Colonic mucosa (tissue), 4 donors: Measurements from ENCODE around the gene RNF5. TPM values are rescaled to one million over a fixed set of nuclear protein-coding genes. Genes with fewer than 3 reads are reported as not detected.
"Not testable (repeated sequence)": the region's sequence is repeated elsewhere in the genome, so short reads cannot be mapped to it uniquely, and the experiment has no call there.

Experiments
- DNase-seq: peaks from one replicate; pipeline ENCODE4 v3.0.0-alpha.2; 2020
- H3K27ac ChIP-seq: fragments of 200-600 bp; one replicate; pipeline ENCODE4 v1.8.0; 2021
- H3K27me3 ChIP-seq: fragments of 200-600 bp; one replicate; pipeline ENCODE4 v1.8.0; 2021
- H3K36me3 ChIP-seq: fragments of 200-600 bp; one replicate; pipeline ENCODE4 v1.8.0; 2021
- H3K4me1 ChIP-seq: fragments of 200-600 bp; one replicate; pipeline ENCODE4 v1.8.0; 2021; ENCODE audit warnings: mild to moderate bottlenecking
- H3K4me3 ChIP-seq: fragments of 200-600 bp; one replicate; pipeline ENCODE4 v1.8.0; 2021
- H3K9ac ChIP-seq, 2 donors: one replicate each; pipeline ENCODE4 v1.7.0; 2013; ENCODE audit warnings: control low read depth in 2 of 2, low read depth in 2 of 2, low read length in 2 of 2
- H3K9me3 ChIP-seq: fragments of 200-600 bp; one replicate; pipeline ENCODE4 v1.8.0; 2021
- intact Hi-C: fragments of 100-400 bp; cut with DNase I; formaldehyde crosslinking; loops from one replicate; pipeline ENCODE4 v1.14.1; 2022
- total RNA-seq, 2 donors: library from RNA; stranded (reverse); fragmentation: NEBNext Ultra II Directional in 1 of 2; extraction: Animal tissue kit (Norgen Biotek cat#: 25700) in 1 of 2; gene quantifications; one replicate each; pipeline ENCODE4 v1.2.1, GENCODE V29; 2021
- TF ChIP-seq, protein P1 (sequence below): fragments of 200-600 bp; IDR thresholded peaks from one replicate; pipeline ENCODE4 v1.8.0; 2022; ENCODE audit warnings: antibody characterized with exemption, mild to moderate bottlenecking
- donor health status: healthy.
- donor health status: DM: no; HTN: no; CAD: no.
- donor health status: DM: no; HTN: no; CAD: no.

RNF5 gene
- total RNA-seq, 2 donors from 2014 or later = 75.8 to 87.4 TPM

DNA sequence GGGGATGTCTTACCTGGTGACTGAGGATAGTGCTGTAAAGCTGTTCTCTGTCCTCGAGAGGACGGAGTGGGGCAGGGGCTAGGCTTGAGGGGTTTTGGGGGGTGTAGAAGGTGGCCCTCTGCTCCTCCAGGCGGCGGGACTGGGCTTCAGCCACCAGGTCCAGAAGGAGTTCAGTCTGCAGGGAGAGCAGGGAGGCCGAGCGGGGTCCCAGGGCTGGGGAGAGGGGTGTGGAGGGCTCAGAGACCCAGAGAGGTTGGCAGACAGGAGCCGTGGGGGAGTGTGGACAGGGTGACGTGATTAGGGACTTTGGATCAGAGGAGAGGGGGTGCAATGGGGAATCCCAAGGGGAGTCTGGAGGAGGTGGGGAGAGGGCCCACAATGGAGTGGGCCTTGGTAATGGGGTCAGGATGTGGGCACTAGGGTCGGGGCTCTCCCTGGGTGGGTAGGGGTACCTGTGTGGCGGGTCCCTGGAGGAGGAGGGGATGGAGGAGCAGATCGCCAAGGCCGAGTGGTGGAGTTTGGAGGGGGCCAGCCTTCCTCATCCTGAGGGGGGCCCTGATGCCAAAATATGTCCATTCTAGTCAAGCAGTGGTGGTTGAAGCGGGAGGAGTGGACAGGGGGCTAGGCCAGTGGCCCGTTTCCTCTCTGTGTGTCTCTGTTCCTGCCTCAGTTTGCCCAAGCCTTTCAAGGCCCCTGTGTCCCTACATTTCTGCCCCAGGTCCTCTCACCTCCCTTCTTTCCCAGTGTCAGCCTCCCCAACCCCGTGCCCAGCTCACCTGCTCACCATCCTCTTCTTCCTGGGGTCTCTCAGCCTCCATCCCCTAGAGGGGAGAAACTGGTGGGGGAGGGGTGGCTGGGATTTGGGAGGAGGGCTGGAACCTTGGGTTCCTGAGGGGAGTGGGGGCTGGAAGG is 13.7 kb downstream of the RNF5 start:
- Histone ChIP-seq H3K9me3 (no peaks in the 10 kb centered on the region), H3K4me3 (peak overlapping the region; percentile 23), H3K27ac (peak overlapping the region; percentile 82), H3K9ac (peak overlapping the region; percentile 85 to 91), H3K4me1 (peaks cover 2% of the 10 kb centered on the region), H3K27me3 (no peaks in the 10 kb centered on the region), H3K36me3 (no peaks in the 10 kb centered on the region)
- intact Hi-C loops = no loop called here
- TF ChIP-seq, protein P1, sequence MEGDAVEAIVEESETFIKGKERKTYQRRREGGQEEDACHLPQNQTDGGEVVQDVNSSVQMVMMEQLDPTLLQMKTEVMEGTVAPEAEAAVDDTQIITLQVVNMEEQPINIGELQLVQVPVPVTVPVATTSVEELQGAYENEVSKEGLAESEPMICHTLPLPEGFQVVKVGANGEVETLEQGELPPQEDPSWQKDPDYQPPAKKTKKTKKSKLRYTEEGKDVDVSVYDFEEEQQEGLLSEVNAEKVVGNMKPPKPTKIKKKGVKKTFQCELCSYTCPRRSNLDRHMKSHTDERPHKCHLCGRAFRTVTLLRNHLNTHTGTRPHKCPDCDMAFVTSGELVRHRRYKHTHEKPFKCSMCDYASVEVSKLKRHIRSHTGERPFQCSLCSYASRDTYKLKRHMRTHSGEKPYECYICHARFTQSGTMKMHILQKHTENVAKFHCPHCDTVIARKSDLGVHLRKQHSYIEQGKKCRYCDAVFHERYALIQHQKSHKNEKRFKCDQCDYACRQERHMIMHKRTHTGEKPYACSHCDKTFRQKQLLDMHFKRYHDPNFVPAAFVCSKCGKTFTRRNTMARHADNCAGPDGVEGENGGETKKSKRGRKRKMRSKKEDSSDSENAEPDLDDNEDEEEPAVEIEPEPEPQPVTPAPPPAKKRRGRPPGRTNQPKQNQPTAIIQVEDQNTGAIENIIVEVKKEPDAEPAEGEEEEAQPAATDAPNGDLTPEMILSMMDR = no peak
- no peak for DNase-seq

DNA sequence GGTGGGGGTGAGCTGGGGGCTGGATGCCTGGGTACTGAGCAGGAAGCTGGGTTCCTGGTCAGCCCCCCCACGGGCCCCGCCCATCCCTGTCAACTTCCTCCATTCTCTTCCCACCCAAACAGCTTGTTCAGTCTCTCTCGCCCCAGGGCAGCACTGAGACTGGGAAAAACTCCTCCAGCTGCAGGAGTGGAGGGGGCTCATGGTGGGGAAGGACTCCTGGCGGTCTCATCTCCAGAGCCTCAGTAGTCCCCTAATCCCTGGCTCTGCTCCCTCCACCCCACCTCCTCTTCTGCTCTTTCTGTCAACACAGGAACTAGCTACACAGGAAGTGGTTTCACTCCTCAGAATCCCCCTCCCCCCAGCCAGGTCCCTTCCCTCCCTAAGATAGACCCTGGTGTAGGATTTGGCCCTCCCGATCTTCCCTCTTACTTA is 14.4 kb downstream of the RNF5 start, which contains the start of gene GPSM3:
TSS of gene GPSM3 (minus strand) at position 36 of the 432 bp plus-strand sequence. CDS start 130 bp downstream, outside the sequence.
- intact Hi-C loops = no loop called here
- TF ChIP-seq, protein P1 = no peak
- DNase-seq = peak; percentile 69
- peaks cover 2% of the 10 kb centered on the region for H3K4me1 ChIP-seq
- no peaks in the 10 kb centered on the region for H3K9me3 ChIP-seq
- peak within 1 kb of the TSS; percentile 85 to 91 for H3K9ac ChIP-seq
- H3K27ac ChIP-seq = peak within 1 kb of the TSS; percentile 82
- H3K4me3 ChIP-seq = peak within 1 kb of the TSS; percentile 23
- H3K36me3 ChIP-seq = no peaks in the 10 kb centered on the region
- H3K27me3 ChIP-seq = no peaks in the 10 kb centered on the region

DNA sequence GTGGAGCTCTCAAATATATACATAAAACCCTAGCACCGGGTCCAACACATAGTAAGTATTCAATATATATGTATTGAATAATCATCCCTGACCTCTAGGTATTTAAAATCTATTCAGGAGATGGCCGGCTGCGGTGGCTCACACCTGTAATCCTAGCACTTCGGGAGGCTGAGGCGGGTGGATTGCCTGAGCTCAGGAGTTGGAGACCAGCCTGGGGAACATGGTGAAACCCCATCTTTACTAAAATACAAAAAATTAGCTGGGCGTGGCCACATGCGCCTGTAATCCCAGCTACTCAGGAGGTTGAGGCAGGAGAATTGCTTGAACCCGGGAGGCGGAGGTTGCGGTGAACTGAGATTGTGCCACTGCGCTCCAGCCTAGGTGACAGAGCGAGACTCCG is 14.9 kb downstream of the RNF5 start:
- H3K9me3 ChIP-seq, intact Hi-C loops, H3K27me3 ChIP-seq, H3K36me3 ChIP-seq, H3K4me1 ChIP-seq, DNase-seq: not testable (repeated sequence)
- peak overlapping the region; percentile 23 for H3K4me3 ChIP-seq
- H3K27ac ChIP-seq = peak overlapping the region; percentile 82
- peak overlapping the region; percentile 19 to 85 for H3K9ac ChIP-seq

DNA sequence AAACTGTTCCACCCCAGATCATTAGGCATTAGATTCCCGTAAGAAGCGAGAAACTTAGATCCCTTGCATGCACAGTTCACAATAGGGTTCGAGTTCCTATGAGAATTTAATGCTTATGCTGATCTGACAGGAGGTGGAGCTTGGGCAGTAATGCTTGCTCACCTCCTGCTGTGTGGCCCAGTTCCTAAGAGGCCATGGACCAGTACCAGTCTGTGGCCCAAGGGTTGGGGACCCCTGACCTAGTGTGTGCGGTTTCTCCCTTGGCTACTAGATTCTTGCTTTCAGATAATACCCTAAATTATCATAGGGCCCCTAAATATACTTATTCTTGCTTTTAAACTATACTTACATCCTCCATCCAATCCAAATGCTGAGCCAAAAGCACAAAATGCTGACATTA is 16.2 kb downstream of the RNF5 start:
- H3K27ac ChIP-seq = peak overlapping the region; percentile 84
- H3K4me1 ChIP-seq = peaks cover 2% of the 10 kb centered on the region
- no peaks in the 10 kb centered on the region for H3K9me3 ChIP-seq
- no peak for DNase-seq
- no peak overlapping the region for H3K9ac ChIP-seq
- no peaks in the 10 kb centered on the region for H3K27me3 ChIP-seq
- TF ChIP-seq, protein P1 = no peak
- H3K36me3 ChIP-seq = no peaks in the 10 kb centered on the region
- H3K4me3 ChIP-seq = no peak overlapping the region
- intact Hi-C loops = no loop called here

DNA sequence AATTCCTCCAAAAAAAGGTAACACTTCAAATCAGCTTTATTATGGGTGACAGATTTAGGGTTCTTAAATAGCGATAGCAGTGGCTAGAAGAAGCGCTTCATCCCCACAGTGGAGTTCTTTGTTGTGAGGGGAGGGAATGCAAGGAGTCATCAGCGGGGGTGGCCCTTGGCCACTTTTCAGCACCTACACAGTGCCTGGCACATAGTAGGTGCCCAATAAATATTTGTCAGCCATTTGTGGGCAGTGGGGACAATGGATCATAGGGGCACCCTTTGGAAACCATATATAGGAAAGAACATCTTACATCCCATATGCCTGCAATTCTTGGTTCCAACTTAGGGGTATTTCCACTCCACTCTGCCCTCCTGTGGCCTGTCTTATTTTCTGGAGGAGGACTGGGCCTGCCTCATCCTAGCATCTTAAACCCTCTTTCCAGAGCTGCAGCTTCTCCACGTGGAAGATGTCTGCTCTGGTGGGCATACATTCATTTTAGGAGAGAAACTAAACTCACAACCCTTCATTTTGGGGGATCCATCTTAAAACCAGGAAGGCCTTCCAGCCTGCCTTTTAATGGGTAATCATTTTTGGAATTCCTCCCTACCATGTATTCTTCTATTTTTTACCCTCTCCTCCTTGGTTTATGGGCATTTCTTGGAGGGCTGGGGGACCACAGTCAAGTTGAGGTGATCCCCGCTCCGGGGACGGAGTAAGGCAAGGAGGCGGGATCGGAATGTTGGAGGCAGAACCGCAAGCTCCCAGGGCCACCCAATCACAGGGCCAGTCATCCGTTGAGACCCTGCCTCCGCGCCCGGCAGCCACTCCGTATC is 16.8 kb downstream of the RNF5 start:
- Histone ChIP-seq H3K4me1 (peaks cover 2% of the 10 kb centered on the region), H3K27me3 (no peaks in the 10 kb centered on the region), H3K27ac (peak overlapping the region; percentile 84), H3K9ac (peak overlapping the region; percentile 68 to 88), H3K36me3 (no peaks in the 10 kb centered on the region), H3K4me3 (peak overlapping the region; percentile 18), H3K9me3 (no peaks in the 10 kb centered on the region)
- intact Hi-C loops = no loop called here
- TF ChIP-seq, protein P1 = no peak
- peak; percentile 60 for DNase-seq
